GM19193 (cell line): ENCODE data around the gene HIPK1.

Experiments
- POLR2A ChIP-seq: IDR thresholded peaks from 4 replicates; pipeline ENCODE4 v1.6.1; 2011; ENCODE audit not compliant: insufficient read depth, insufficient read length; ENCODE audit errors: extremely low read depth

HIPK1 gene

DNA sequence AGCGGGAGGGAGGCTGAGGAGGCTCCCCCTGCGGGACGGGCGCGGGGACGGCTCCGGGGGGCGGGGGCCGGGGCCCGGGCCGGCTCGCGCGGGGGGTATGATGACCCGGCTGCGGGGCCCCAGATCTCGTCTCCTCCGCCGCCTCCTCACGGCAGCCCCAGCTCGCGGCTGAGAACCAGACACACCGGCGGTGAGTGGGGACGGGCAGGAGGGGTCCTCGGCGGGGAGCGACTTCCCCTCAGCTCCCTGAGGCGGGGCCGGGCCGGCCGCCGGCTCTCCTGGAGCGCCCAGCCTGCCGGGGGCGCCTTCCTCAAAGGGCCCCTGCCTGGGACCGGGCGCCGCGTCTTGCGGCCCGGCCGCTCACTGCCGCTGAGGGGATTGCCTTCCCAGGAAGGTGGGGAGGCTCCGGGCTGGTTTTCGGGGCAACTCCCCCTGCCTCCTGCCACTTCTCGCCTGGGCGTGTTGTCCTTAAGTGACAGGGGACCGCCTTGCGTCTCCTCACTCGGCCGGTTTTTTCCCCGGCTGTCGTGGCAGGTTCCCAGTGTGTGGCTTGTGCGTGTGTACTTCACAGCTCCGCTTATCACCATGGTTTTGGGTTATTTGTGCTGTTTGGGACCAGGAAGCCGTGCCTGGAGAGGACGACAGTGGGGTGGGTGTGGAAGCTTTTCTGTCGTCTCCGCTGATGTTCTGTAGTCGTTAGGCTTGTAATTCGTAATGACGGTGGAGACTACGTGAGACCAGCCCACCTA, 800 bp downstream of the HIPK1 start:
- TF ChIP-seq POLR2A: peak; percentile 20

DNA sequence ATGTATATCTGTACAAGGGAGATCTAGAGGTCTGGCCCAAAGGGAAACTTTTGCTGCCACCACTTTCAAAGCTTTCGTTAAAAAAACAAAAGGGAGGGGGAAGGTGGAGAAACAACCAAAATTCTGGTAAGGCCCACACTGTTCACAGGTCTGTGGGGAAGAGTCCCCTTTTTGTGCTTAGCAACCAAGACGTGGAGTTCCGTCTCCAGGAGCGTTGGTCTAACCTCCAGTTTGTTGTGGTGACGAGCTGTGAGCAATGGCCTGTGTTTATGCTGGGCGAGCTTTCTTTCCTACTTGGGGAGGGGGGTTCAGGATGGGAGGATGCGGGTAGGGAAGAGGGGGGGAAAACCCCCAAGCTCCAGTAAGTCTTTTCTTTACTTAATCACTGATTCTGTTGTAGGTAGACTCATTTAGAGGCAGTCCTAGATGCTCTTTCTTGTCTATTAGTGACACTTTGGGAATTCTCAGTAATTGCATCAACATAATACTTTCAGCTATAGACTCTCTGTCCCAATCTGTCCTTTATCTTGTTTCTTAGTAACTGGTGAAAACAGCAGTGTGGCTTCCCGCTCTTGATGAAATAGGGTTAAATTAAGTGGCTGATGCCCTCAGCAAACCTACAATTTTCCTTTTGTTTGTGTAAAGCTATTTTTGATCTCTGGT, 1.5 kb downstream of the HIPK1 start:
- no peak for TF ChIP-seq POLR2A

- no peak for TF ChIP-seq POLR2A
Measured at GRCh38 chr1:113931451-113931851, 2.3 kb downstream of the HIPK1 start.

DNA sequence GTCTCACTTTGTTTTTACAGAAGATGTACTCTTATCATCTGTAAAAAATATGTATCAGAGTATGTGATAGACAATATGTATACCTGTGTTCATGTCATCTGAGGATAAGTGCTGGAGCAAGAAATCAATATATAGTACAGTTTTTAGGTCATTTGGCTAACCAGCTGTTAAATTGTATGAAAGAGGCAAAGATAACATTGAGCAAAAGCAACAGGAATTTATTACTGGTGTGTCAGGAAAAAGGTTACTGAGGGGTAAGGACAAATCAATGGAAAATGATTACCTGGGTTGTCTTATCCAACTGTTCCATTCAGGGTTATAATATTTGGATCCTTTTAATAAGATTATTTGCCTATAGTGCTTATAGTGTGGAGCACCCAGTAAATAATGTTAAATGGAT, 4.9 kb downstream of the HIPK1 start:
- TF ChIP-seq POLR2A: no peak

DNA sequence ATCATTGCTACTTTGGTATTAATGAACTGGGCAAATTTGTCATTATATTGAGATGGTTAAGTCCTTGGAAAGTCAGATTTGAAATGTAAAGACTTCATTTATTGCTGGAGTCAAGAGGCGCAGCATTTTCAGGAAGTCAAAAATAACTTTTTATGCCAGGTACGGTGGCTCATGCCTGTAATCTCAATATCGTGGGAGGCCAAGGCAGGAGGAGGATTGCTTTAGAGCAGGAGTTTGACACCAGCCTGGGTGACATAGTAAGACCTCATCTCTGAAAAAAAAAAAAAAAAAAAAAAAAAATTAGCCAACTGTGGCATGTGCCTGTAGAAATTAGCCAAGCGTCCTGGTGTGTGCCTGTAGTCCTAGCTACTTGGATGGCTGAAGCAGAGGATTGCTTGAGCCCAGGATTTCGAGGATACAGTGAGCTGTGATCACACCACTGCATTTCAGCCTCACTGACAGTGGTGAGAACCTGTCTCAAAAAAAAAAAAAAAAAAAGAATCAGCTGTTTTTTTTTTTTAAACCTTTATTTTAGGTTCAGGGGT, 5.5 kb downstream of the HIPK1 start:
- TF ChIP-seq POLR2A: no peak

- no peak for TF ChIP-seq POLR2A
Measured at GRCh38 chr1:113935176-113935575, 6.1 kb downstream of the HIPK1 start.

GRCh38 chr1:113935970-113936369, 6.8 kb downstream of the HIPK1 start:
- TF ChIP-seq POLR2A: no peak

GRCh38 chr1:113937146-113937545, 8.0 kb downstream of the HIPK1 start:
- TF ChIP-seq POLR2A: no peak

- TF ChIP-seq POLR2A: no peak
Measured at GRCh38 chr1:113938192-113938591, 9.1 kb downstream of the HIPK1 start.

DNA sequence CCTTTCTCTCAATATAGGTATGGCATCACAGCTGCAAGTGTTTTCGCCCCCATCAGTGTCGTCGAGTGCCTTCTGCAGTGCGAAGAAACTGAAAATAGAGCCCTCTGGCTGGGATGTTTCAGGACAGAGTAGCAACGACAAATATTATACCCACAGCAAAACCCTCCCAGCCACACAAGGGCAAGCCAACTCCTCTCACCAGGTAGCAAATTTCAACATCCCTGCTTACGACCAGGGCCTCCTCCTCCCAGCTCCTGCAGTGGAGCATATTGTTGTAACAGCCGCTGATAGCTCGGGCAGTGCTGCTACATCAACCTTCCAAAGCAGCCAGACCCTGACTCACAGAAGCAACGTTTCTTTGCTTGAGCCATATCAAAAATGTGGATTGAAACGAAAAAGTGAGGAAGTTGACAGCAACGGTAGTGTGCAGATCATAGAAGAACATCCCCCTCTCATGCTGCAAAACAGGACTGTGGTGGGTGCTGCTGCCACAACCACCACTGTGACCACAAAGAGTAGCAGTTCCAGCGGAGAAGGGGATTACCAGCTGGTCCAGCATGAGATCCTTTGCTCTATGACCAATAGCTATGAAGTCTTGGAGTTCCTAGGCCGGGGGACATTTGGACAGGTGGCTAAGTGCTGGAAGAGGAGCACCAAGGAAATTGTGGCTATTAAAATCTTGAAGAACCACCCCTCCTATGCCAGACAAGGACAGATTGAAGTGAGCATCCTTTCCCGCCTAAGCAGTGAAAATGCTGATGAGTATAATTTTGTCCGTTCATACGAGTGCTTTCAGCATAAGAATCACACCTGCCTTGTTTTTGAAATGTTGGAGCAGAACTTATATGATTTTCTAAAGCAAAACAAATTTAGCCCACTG, 11.5 kb downstream of the HIPK1 start:
- no peak for TF ChIP-seq POLR2A

DNA sequence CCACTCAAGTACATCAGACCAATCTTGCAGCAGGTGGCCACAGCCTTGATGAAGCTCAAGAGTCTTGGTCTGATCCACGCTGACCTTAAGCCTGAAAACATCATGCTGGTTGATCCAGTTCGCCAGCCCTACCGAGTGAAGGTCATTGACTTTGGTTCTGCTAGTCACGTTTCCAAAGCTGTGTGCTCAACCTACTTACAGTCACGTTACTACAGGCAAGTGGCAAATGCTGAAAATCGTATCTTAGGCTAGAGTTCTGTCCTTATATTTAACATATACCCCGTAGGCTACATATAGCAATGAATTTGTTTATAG, 12.1 kb downstream of the HIPK1 start:
- TF ChIP-seq POLR2A: no peak

DNA sequence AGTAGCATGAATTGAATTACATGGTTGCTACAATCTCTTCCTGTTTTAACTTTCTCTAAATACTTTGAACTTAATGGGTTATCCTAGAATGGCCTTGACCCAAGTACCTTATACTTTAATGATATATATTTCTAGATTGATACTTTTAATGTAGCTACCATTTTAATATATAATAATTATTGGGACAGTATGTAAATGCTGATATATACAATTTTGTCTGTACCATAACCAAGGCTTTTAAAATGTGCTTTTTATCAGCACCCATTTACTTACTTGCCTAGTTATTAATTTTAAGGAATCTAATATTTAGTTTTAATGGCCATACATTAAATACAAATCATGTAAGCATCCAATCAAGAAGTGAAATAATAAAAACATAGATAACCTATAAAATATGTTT, 13.4 kb downstream of the HIPK1 start:
- TF ChIP-seq POLR2A: no peak

GRCh38 chr1:113943028-113943811, 14.1 kb downstream of the HIPK1 start:
- TF ChIP-seq POLR2A: no peak

DNA sequence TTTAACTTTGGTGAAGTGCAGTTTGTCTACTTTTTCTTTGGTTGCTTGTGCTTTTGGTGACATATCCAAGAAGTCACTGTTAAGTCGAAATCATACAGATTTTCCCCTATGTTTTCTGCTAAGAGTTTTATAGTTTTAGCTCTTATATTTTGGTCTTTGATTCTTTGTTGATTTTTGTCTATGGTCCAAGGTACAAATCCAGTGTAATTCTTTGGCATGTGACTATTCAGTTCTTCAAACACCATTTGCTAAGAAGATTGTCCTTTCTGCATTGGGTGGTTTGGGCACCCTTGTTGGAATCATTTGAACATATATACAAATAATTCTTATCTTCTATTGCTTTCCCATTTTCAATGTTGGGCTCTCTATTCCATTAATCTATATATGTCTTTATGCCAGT, 16.2 kb downstream of the HIPK1 start:
- TF ChIP-seq POLR2A: no peak

DNA sequence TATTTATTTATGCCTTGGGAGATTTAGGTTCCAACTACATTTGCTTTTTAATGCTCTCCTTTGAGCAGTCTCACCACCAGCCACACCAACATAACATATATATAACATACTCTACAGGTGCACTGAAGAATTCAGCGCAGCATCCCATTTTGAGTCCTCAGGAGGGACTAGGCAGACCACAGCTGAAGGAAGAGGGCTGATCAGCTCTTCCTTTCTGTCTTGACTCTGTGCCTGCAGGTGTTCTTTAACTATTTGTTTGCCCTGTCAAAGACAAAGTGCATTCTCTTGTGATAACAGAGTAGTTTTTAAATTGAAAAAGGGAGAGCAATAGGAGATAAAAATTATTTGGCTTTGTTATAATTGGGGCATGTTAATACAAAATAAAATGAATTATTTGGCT, 17.0 kb downstream of the HIPK1 start:
- TF ChIP-seq POLR2A: no peak
